MM.1S (cell line): ENCODE measurements around the gene ZNF787.

Experiments used
- EZH2 ChIP-seq: fragments of 300-600 bp; sonication (generic); optimal IDR thresholded peaks from 2 replicates; pipeline ENCODE3; 2017; ENCODE audit warnings: low read depth, mild to moderate bottlenecking, antibody characterized with exemption, low read length, mixed read lengths
- TF ChIP-seq, protein P1 (sequence below): fragments of 300-600 bp; sonication (generic); IDR thresholded peaks from 2 replicates; pipeline ENCODE4 v1.5.1; 2016; ENCODE audit warnings: antibody characterized with exemption, low read length, mixed read lengths

DNA sequence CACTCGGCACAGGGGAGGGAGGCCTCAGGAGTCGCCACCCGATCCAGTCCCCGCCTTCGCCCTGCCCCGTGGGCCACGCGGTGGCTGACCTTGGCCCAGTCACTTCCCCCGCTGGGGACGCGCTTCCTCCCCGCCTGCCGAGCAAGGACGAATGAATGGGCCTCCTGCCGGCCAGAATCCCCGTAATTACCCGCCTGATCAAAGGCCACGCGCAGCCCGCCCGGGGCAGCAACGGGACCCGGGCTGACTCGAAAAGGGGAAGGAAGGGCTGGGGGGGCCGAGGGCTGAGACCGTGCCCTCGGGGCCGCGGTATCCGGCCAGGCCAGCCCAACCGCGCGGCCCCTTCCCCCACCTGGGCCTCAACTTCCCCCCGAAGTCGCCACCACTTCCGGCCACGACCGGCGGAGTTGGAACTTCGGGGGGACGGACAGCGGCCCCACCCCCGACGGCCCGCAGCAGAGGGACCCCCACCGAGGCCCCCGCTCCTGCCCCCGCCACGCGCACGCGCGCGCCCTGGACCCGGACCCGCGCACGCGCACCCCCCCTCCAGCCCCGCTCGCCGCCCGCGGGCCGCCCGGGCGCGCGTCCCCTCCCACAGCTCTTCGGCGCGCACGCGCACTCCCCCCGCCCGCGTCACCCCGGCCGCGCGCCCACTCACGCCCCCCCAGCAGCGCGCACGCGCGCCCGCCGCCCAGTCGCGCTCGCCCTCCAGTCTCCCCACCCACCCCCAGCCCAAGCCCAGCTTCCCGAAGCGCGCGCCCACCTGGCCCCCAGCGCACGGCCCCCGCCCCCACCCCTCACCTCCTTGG, 520 bp downstream of the ZNF787 start:
- TF ChIP-seq, protein P1, sequence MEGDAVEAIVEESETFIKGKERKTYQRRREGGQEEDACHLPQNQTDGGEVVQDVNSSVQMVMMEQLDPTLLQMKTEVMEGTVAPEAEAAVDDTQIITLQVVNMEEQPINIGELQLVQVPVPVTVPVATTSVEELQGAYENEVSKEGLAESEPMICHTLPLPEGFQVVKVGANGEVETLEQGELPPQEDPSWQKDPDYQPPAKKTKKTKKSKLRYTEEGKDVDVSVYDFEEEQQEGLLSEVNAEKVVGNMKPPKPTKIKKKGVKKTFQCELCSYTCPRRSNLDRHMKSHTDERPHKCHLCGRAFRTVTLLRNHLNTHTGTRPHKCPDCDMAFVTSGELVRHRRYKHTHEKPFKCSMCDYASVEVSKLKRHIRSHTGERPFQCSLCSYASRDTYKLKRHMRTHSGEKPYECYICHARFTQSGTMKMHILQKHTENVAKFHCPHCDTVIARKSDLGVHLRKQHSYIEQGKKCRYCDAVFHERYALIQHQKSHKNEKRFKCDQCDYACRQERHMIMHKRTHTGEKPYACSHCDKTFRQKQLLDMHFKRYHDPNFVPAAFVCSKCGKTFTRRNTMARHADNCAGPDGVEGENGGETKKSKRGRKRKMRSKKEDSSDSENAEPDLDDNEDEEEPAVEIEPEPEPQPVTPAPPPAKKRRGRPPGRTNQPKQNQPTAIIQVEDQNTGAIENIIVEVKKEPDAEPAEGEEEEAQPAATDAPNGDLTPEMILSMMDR: no peak
- TF ChIP-seq EZH2: no peak
